Measurements from ENCODE around the gene SPTB. TPM values are rescaled to one million over a fixed set of nuclear protein-coding genes. Genes with fewer than 3 reads are reported as not detected.
A peak's percentile ranks its signal among the peaks of the same experiment; 100 is the strongest.

Gene SPTB
- total RNA-seq, 1 experiment from 2014 or later, result 2.3 TPM

DNA sequence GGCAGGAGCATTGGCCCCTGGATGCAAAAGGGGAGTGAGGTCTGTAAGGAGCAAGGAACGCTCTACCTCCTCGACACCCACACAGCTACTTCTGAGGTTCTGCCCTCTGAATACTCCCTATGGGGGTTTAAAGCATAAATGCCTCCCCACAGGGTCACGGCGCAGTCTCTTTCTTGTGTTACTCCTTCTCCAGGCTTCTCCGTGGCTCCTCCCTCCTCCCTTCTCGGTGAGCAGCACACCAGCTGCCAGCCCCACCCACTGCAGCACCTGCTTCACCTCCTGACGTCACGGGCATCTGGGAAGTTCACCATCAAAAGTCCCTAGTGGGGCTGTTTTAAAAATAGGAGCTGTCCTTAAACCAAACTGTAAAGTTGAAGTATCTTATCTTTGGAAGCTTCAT, 67.3 kb downstream of the SPTB start:
- Histone ChIP-seq H3K23me2 (ENCODE audit: insufficient read length, low read depth, low read length, poor library complexity, severe bottlenecking) (peaks cover 3% of the 10 kb centered on the region), H4K91ac (ENCODE audit: insufficient read length, low read depth, low read length) (no peak overlapping the region), H3T11ph (ENCODE audit: low read length) (no peak overlapping the region), H2BK15ac (ENCODE audit: low read depth, low read length) (no peak overlapping the region), H3K4me2 (ENCODE audit: insufficient read depth, insufficient read length, low read length) (peak overlapping the region; percentile 32), H3K14ac (ENCODE audit: insufficient read depth, low read length) (no peak overlapping the region), H2BK20ac (ENCODE audit: low read depth, low read length, poor library complexity, severe bottlenecking) (no peak overlapping the region), H3K4me1 (ENCODE audit: insufficient read depth, low read length) (no peaks in the 10 kb centered on the region; the same call in 1 of the 2 replicates), H2AFZ (ENCODE audit: low read length) (peak overlapping the region; percentile 70), H3K56ac (ENCODE audit: insufficient read length, low read depth, low read length) (no peak overlapping the region), H3K79me2 (ENCODE audit: insufficient read depth, low read length) (no peaks in the 10 kb centered on the region), H4K8ac (replicated peaks; ENCODE audit: insufficient read length, low read depth, low read length) (no peak overlapping the region), H2BK120ac (ENCODE audit: low read depth, low read length, poor library complexity, severe bottlenecking) (no peak overlapping the region), H4K20me1 (ENCODE audit: control insufficient read depth, insufficient read depth, insufficient read length) (no peaks in the 10 kb centered on the region), H3K18ac (ENCODE audit: insufficient read length, low read depth, low read length) (no peak overlapping the region), H2BK5ac (ENCODE audit: insufficient read length, low read length) (no peak overlapping the region), H3K9me3 (ENCODE audit: control insufficient read depth, low read depth, low read length) (no peaks in the 10 kb centered on the region), H3K23ac (ENCODE audit: insufficient read length, low read depth, low read length) (no peak overlapping the region), H3K4ac (ENCODE audit: low read depth, low read length) (no peak overlapping the region), H3K27ac (ENCODE audit: insufficient read length, low read depth, low read length) (no peak overlapping the region), H4K5ac (ENCODE audit: insufficient read length, low read depth, low read length) (no peak overlapping the region), H3K9ac (ENCODE audit: extremely low read depth, insufficient read length, low read length) (no peak overlapping the region), H3K27me3 (ENCODE audit: insufficient read depth, low read length) (no peaks in the 10 kb centered on the region), H2BK12ac (ENCODE audit: insufficient read length, low read depth, low read length) (no peak overlapping the region), H3K79me1 (ENCODE audit: insufficient read depth, low read depth, low read length, poor library complexity, severe bottlenecking) (no peaks in the 10 kb centered on the region), H2AK5ac (ENCODE audit: insufficient read length, low read length) (no peak overlapping the region)
- Mint-ChIP-seq H3K36me3 (ENCODE audit: insufficient read depth in 1 of 3, low read depth in 3 of 3) (no peaks in the 10 kb centered on the region), H3K4me1 (peaks cover 6% of the 10 kb centered on the region in 2 experiments), H3K9me3 (no peaks in the 10 kb centered on the region), H3K27me3 (ENCODE audit: low read depth) (peaks cover 4% of the 10 kb centered on the region; the same call in 1 of the 2 replicates), H3K27ac (no peak overlapping the region; a peak in 1 of 7 replicates), H3K4me3 (peak overlapping the region; percentile 5 to 56; a peak in 3 of 5 replicates)
- TF ChIP-seq, protein P1, sequence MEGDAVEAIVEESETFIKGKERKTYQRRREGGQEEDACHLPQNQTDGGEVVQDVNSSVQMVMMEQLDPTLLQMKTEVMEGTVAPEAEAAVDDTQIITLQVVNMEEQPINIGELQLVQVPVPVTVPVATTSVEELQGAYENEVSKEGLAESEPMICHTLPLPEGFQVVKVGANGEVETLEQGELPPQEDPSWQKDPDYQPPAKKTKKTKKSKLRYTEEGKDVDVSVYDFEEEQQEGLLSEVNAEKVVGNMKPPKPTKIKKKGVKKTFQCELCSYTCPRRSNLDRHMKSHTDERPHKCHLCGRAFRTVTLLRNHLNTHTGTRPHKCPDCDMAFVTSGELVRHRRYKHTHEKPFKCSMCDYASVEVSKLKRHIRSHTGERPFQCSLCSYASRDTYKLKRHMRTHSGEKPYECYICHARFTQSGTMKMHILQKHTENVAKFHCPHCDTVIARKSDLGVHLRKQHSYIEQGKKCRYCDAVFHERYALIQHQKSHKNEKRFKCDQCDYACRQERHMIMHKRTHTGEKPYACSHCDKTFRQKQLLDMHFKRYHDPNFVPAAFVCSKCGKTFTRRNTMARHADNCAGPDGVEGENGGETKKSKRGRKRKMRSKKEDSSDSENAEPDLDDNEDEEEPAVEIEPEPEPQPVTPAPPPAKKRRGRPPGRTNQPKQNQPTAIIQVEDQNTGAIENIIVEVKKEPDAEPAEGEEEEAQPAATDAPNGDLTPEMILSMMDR (conservative IDR thresholded peaks at IDR 0.05), result no peak
- DNase-seq, result peak; percentile 79
- WGBS (ENCODE audit: extremely low coverage, insufficient read length, low lambda C conversion rate), result no CpG with 5 or more reads among the region's 8 CpGs
